ENCODE measurements around the gene NEGR1. TPM values are rescaled to one million over a fixed set of nuclear protein-coding genes. Genes with fewer than 3 reads are reported as not detected.

NEGR1 gene
- total RNA-seq, 4 donors from 2014 or later = 0.49 to 8.8 (median 2.7) TPM

- H3K27me3 ChIP-seq = no peaks in the 10 kb centered on the region
- DNase-seq = no peak
- no peaks in the 10 kb centered on the region for H3K4me1 ChIP-seq
- H3K36me3 ChIP-seq = no peaks in the 10 kb centered on the region
- no peak for TF ChIP-seq CTCF (IDR thresholded peaks at IDR 0.05)
- no peak for TF ChIP-seq POLR2A (IDR thresholded peaks at IDR 0.05)
- no peak overlapping the region for H3K27ac ChIP-seq
- no peak overlapping the region for H3K4me3 ChIP-seq
- peaks cover 0 to 2% (median 0%) of the 10 kb centered on the region in 3 donors for H3K9me3 ChIP-seq
- 83 to 88% methylated on average over 7 to 8 of the region's 8 CpGs for WGBS, 2 donors
- intact Hi-C loops (cut with DNase I) = no loop called here
Observed at GRCh38 chr1:71448444-71448843, 833.9 kb downstream of the NEGR1 start.

- no peak for TF ChIP-seq CTCF (IDR thresholded peaks at IDR 0.05)
- TF ChIP-seq POLR2A (IDR thresholded peaks at IDR 0.05) = no peak
- H3K4me3 ChIP-seq = no peak overlapping the region
- H3K27ac ChIP-seq = no peak overlapping the region
- no peak for DNase-seq
- no peaks in the 10 kb centered on the region for H3K9me3 ChIP-seq
- H3K36me3 ChIP-seq = no peaks in the 10 kb centered on the region
- no peaks in the 10 kb centered on the region for H3K27me3 ChIP-seq
- no peaks in the 10 kb centered on the region for H3K4me1 ChIP-seq
- 59 to 67% methylated on average over 2 of the region's 2 CpGs for WGBS, 2 donors
- intact Hi-C loops (cut with DNase I) = no loop called here
Observed at GRCh38 chr1:71438626-71439025, 843.7 kb downstream of the NEGR1 start.

- H3K27ac ChIP-seq = no peak overlapping the region
- no peaks in the 10 kb centered on the region for H3K4me1 ChIP-seq
- no peak for TF ChIP-seq CTCF (IDR thresholded peaks at IDR 0.05)
- TF ChIP-seq POLR2A (IDR thresholded peaks at IDR 0.05) = no peak
- H3K4me3 ChIP-seq = no peak overlapping the region
- no peaks in the 10 kb centered on the region for H3K36me3 ChIP-seq
- H3K27me3 ChIP-seq = no peaks in the 10 kb centered on the region
- DNase-seq = no peak
- H3K9me3 ChIP-seq = no peaks in the 10 kb centered on the region
- intact Hi-C loops (cut with DNase I) = no loop called here
Observed at GRCh38 chr1:71435951-71436350, 846.4 kb downstream of the NEGR1 start.

- no peak for DNase-seq
Observed at GRCh38 chr1:71434240-71434639, 848.1 kb downstream of the NEGR1 start.

GRCh38 chr1:71428029-71428428 lies 854.3 kb downstream of the NEGR1 start:
- no peaks in the 10 kb centered on the region for H3K36me3 ChIP-seq
- H3K4me1 ChIP-seq = no peaks in the 10 kb centered on the region
- DNase-seq = no peak
- no peaks in the 10 kb centered on the region for H3K9me3 ChIP-seq
- intact Hi-C loops (cut with DNase I) = no loop called here
- WGBS, 2 donors = 39 to 44% methylated on average over 1 of the region's 1 CpG
- no peak overlapping the region for H3K27ac ChIP-seq
- no peak for TF ChIP-seq CTCF (IDR thresholded peaks at IDR 0.05)
- no peak for TF ChIP-seq POLR2A (IDR thresholded peaks at IDR 0.05)
- H3K27me3 ChIP-seq = no peaks in the 10 kb centered on the region
- no peak overlapping the region for H3K4me3 ChIP-seq

More at GRCh38 chr1:71434240-71434639, 848.1 kb downstream of the NEGR1 start:
- no peak overlapping the region for H3K4me3 ChIP-seq
- no peaks in the 10 kb centered on the region for H3K9me3 ChIP-seq
- no peak overlapping the region for H3K27ac ChIP-seq
- H3K27me3 ChIP-seq = no peaks in the 10 kb centered on the region
- WGBS, 2 donors = 60 to 65% methylated on average over 1 of the region's 1 CpG
- H3K4me1 ChIP-seq = no peaks in the 10 kb centered on the region
- H3K36me3 ChIP-seq = no peaks in the 10 kb centered on the region
- TF ChIP-seq CTCF (IDR thresholded peaks at IDR 0.05) (no peak), POLR2A (IDR thresholded peaks at IDR 0.05) (no peak)
- intact Hi-C loops (cut with DNase I) = no loop called here
